ENCODE results near the gene PCGF1. TPM values are rescaled to one million over a fixed set of nuclear protein-coding genes. Genes with fewer than 3 reads are reported as not detected.

Gene PCGF1
- total and polyA plus RNA-seq, 2 experiments from 2014 or later = 10.9 to 13.4 TPM

GRCh38 chr2:74464406-74464805, 43.1 kb downstream of the PCGF1 start:
- H2AFZ ChIP-seq = peak overlapping the region; percentile 47
- H3K9me2 ChIP-seq (ENCODE audit: insufficient read depth) = no peaks in the 10 kb centered on the region
- no peak overlapping the region for H3K27ac ChIP-seq (ENCODE audit: low read depth)
- peaks cover 17% of the 10 kb centered on the region for H3K36me3 Mint-ChIP-seq (ENCODE audit: low read depth)
- no peaks in the 10 kb centered on the region; the same call in 1 of the 2 replicates for H3K36me3 ChIP-seq (ENCODE audit: insufficient read depth)
- DNase-seq (ENCODE audit: low spot score) (no peak), ATAC-seq (peak; percentile 3; the same call in 2 of the 3 replicates)
- H3K79me2 ChIP-seq (replicated peaks; ENCODE audit: insufficient read depth) = peaks cover 10% of the 10 kb centered on the region
- no peaks in the 10 kb centered on the region; the same call in 1 of the 2 replicates for H3K4me1 ChIP-seq (ENCODE audit: insufficient read depth)
- peaks cover 14% of the 10 kb centered on the region for H3K4me1 Mint-ChIP-seq
- H3K4me3 ChIP-seq = peak overlapping the region; percentile 90
- H3K27me3 ChIP-seq (ENCODE audit: insufficient read depth) = no peaks in the 10 kb centered on the region
- peak overlapping the region; percentile 80; the same call in 1 of the 2 replicates for H3K27ac Mint-ChIP-seq
- H4K20me1 ChIP-seq (replicated peaks; ENCODE audit: insufficient read depth) = peaks cover 4% of the 10 kb centered on the region; the same call in 1 of the 2 replicates
- H3K9me3 Mint-ChIP-seq = peaks cover 2% of the 10 kb centered on the region; the same call in 1 of the 3 replicates
- peaks cover 12% of the 10 kb centered on the region; the same call in 1 of the 2 replicates for H3F3A ChIP-seq (replicated peaks; ENCODE audit: low read depth)
- peaks cover 11% of the 10 kb centered on the region for H3K27me3 Mint-ChIP-seq (ENCODE audit: insufficient read depth, low read depth, poor library complexity)
- TF ChIP-seq JUNB (IDR thresholded peaks at IDR 0.05; ENCODE audit: unreplicated experiment) (no peak), CTCF (conservative IDR thresholded peaks at IDR 0.05; ENCODE audit: low read depth in 2 of 2) (no peak), CREB1 (CRISPR knock-in tag; IDR thresholded peaks at IDR 0.05; ENCODE audit: low read depth) (no peak), EZH2phosphoT487 (IDR thresholded peaks at IDR 0.05; ENCODE audit: unreplicated experiment) (no peak), STAT1 (IDR thresholded peaks at IDR 0.05; ENCODE audit: unreplicated experiment) (no peak), ZNF331 (CRISPR knock-in tag; IDR thresholded peaks at IDR 0.05; ENCODE audit: low read depth) (no peak), EZH2 (IDR thresholded peaks at IDR 0.05; ENCODE audit: low read depth, unreplicated experiment) (no peak), ZNF462 (CRISPR knock-in tag; IDR thresholded peaks at IDR 0.05) (no peak), ZNF114 (CRISPR knock-in tag; IDR thresholded peaks at IDR 0.05) (no peak), ETS1 (IDR thresholded peaks at IDR 0.05) (no peak), NANOG (IDR thresholded peaks at IDR 0.05; ENCODE audit: borderline replicate concordance) (no peak), POLR2AphosphoS5 (IDR thresholded peaks at IDR 0.05; ENCODE audit: low read depth) (no peak), REST (IDR thresholded peaks at IDR 0.05; ENCODE audit: unreplicated experiment) (no peak)
- H3K4me2 ChIP-seq = peak overlapping the region; percentile 93
- peak overlapping the region; percentile 99 for H3K4me3 Mint-ChIP-seq
